LNCaP clone FGC (cell line): Measurements from ENCODE around the gene HOXA6.
A peak's percentile ranks its signal among the peaks of the same experiment; 100 is the strongest.

Experiments used
- DNase-seq: peaks from one replicate; pipeline ENCODE4 v3.0.0-alpha.2; 2011; ENCODE audit warnings: low read depth
- H3K4me3 ChIP-seq: 2 replicates; pipeline ENCODE4 v1.5.1; 2011; ENCODE audit warnings: mild to moderate bottlenecking, low read depth, low read length, control low read depth
- CTCF ChIP-seq: IDR thresholded peaks from 2 replicates; pipeline ENCODE4 v1.5.1; 2012; ENCODE audit warnings: mild to moderate bottlenecking; ENCODE audit not compliant: control insufficient read depth, insufficient read depth; ENCODE audit errors: extremely low read depth

HOXA6 gene

GRCh38 chr7:27112955-27113949 is 34.3 kb downstream of the HOXA6 start:
- DNase-seq: no peak
- TF ChIP-seq CTCF: no peak
- H3K4me3 ChIP-seq: no peak overlapping the region

- TF ChIP-seq CTCF: no peak
- no peak overlapping the region for H3K4me3 ChIP-seq
- no peak for DNase-seq
Observed at GRCh38 chr7:27112361-27112760, 35.2 kb downstream of the HOXA6 start.

- DNase-seq: no peak
- no peak for TF ChIP-seq CTCF
- H3K4me3 ChIP-seq: no peak overlapping the region
Observed at GRCh38 chr7:27111751-27112277, 35.8 kb downstream of the HOXA6 start.

- TF ChIP-seq CTCF: no peak
- no peak for DNase-seq
- peak overlapping the region; percentile 23; the same call in 1 of the 2 replicates for H3K4me3 ChIP-seq
Observed at GRCh38 chr7:27111042-27111750, 36.4 kb downstream of the HOXA6 start.

GRCh38 chr7:27110186-27111031 is 37.2 kb downstream of the HOXA6 start:
- TF ChIP-seq CTCF: no peak
- H3K4me3 ChIP-seq: peak overlapping the region; percentile 23; the same call in 1 of the 2 replicates
- DNase-seq: no peak

- no peak for TF ChIP-seq CTCF
- no peak overlapping the region for H3K4me3 ChIP-seq
- no peak for DNase-seq
Observed at GRCh38 chr7:27109466-27110185, 37.9 kb downstream of the HOXA6 start.
